OCI-LY1 (cell line): ENCODE results near the gene HAND2.

Source experiments
- H2AFZ ChIP-seq: fragments of 200-600 bp; sonication (generic), shearing (Covaris generic); 2 replicates; pipeline ENCODE4 v1.6.0; 2014; ENCODE audit warnings: antibody characterized with exemption, mild to moderate bottlenecking, low read length
- H3F3A ChIP-seq: fragments of 200-600 bp; sonication (generic), shearing (Covaris generic); 2 replicates; pipeline ENCODE4 v1.6.0; 2014; ENCODE audit warnings: mild to moderate bottlenecking, antibody characterized with exemption, low read length, moderate library complexity; ENCODE audit not compliant: insufficient read depth
- H3K27ac ChIP-seq: fragments of 200-600 bp; sonication (generic); 2 replicates; pipeline ENCODE4 v1.5.1; 2014; ENCODE audit warnings: low read length, mixed run types, mild to moderate bottlenecking, low read depth; ENCODE audit not compliant: poor library complexity, severe bottlenecking
- H3K27me3 ChIP-seq: fragments of 200-600 bp; sonication (generic); 2 replicates; pipeline ENCODE4 v1.6.0; 2014; ENCODE audit warnings: antibody characterized with exemption, mild to moderate bottlenecking, low read length, moderate library complexity; ENCODE audit not compliant: insufficient read depth
- H3K36me3 ChIP-seq: fragments of 200-600 bp; sonication (generic); 2 replicates; pipeline ENCODE4 v1.6.1; 2014; ENCODE audit warnings: mild to moderate bottlenecking, antibody characterized with exemption, low read length, moderate library complexity, mixed read lengths; ENCODE audit not compliant: insufficient read depth
- H3K4me1 ChIP-seq: fragments of 200-600 bp; sonication (generic); 2 replicates; pipeline ENCODE4 v1.5.1; 2014; ENCODE audit warnings: mild to moderate bottlenecking, low read length, moderate library complexity; ENCODE audit not compliant: insufficient read depth, severe bottlenecking
- H3K4me2 ChIP-seq: fragments of 200-600 bp; sonication (generic), shearing (Covaris generic); 2 replicates; pipeline ENCODE4 v1.6.1; 2014; ENCODE audit warnings: low read length
- H3K4me3 ChIP-seq: fragments of 200-600 bp; sonication (generic); 2 replicates; pipeline ENCODE4 v1.5.1; 2014; ENCODE audit warnings: low read length, low read depth, mild to moderate bottlenecking, mixed read lengths; ENCODE audit not compliant: poor library complexity, severe bottlenecking
- H3K79me2 ChIP-seq: fragments of 200-600 bp; shearing (Covaris generic); 2 replicates; pipeline ENCODE4 v1.6.1; 2016; ENCODE audit warnings: mixed run types, low read length, mixed read lengths; ENCODE audit not compliant: insufficient read depth
- H3K9ac ChIP-seq: fragments of 200-600 bp; sonication (generic), shearing (Covaris generic); 2 replicates; pipeline ENCODE4 v1.6.1; 2014; ENCODE audit warnings: mild to moderate bottlenecking, low read length, mixed read lengths
- H3K9me2 ChIP-seq: fragments of 200-600 bp; sonication (generic), shearing (Covaris generic); 2 replicates; pipeline ENCODE4 v1.6.1; 2014; ENCODE audit warnings: low read depth, mild to moderate bottlenecking, low read length, mixed read lengths
- H3K9me3 ChIP-seq: fragments of 200-600 bp; shearing (Covaris generic); 2 replicates; pipeline ENCODE4 v1.6.1; 2014; ENCODE audit warnings: low read length, mixed read lengths
- H4K20me1 ChIP-seq: fragments of 200-600 bp; sonication (generic), shearing (Covaris generic); 2 replicates; pipeline ENCODE4 v1.6.0; 2016; ENCODE audit warnings: mild to moderate bottlenecking, low read length; ENCODE audit not compliant: insufficient read depth
- CTCF ChIP-seq: fragments of 200-600 bp; sonication (generic), shearing (Covaris generic); IDR thresholded peaks from 2 replicates; pipeline ENCODE4 v1.5.1; 2017; ENCODE audit warnings: mild to moderate bottlenecking, antibody characterized with exemption, low read length, moderate library complexity, mixed read lengths
- EZH2 ChIP-seq: fragments of 200-600 bp; sonication (generic), shearing (Covaris generic); IDR thresholded peaks from 2 replicates; pipeline ENCODE4 v1.8.0; 2017; ENCODE audit warnings: borderline replicate concordance, mixed run types, mild to moderate bottlenecking, antibody characterized with exemption, low read length, moderate library complexity, mixed read lengths

The HAND2 gene

GRCh38 chr4:173500841-173501591 is 29.0 kb downstream of the HAND2 start:
- no peaks in the 10 kb centered on the region; the same call in 1 of the 2 replicates for H3K36me3 ChIP-seq
- no peak for TF ChIP-seq CTCF
- H3K4me3 ChIP-seq: no peak overlapping the region
- no peak overlapping the region for H2AFZ ChIP-seq
- no peaks in the 10 kb centered on the region for H3K27me3 ChIP-seq
- peaks cover 1% of the 10 kb centered on the region for H3K4me1 ChIP-seq
- H4K20me1 ChIP-seq: no peaks in the 10 kb centered on the region
- no peak overlapping the region for H3K27ac ChIP-seq
- no peaks in the 10 kb centered on the region for H3K9me3 ChIP-seq
- H3K9ac ChIP-seq: no peak overlapping the region
- no peaks in the 10 kb centered on the region for H3K79me2 ChIP-seq
- no peaks in the 10 kb centered on the region for H3F3A ChIP-seq
- no peak overlapping the region for H3K4me2 ChIP-seq
- no peaks in the 10 kb centered on the region for H3K9me2 ChIP-seq

GRCh38 chr4:173499658-173500535 is 30.1 kb downstream of the HAND2 start:
- Histone ChIP-seq H3K9me2 (no peaks in the 10 kb centered on the region), H3K9ac (no peak overlapping the region), H3K4me3 (no peak overlapping the region), H3K4me2 (no peak overlapping the region), H3K36me3 (no peaks in the 10 kb centered on the region; the same call in 1 of the 2 replicates), H3K4me1 (no peaks in the 10 kb centered on the region), H4K20me1 (no peaks in the 10 kb centered on the region), H3F3A (no peaks in the 10 kb centered on the region), H3K9me3 (no peaks in the 10 kb centered on the region), H3K27me3 (no peaks in the 10 kb centered on the region), H3K79me2 (no peaks in the 10 kb centered on the region), H2AFZ (no peak overlapping the region), H3K27ac (no peak overlapping the region)
- TF ChIP-seq EZH2: no peak
- TF ChIP-seq CTCF: no peak

GRCh38 chr4:173498771-173499170 is 31.3 kb downstream of the HAND2 start:
- Histone ChIP-seq H3K9me2 (no peaks in the 10 kb centered on the region), H3F3A (no peaks in the 10 kb centered on the region), H3K79me2 (no peaks in the 10 kb centered on the region), H4K20me1 (no peaks in the 10 kb centered on the region), H3K9me3 (no peaks in the 10 kb centered on the region), H2AFZ (no peak overlapping the region), H3K27me3 (no peaks in the 10 kb centered on the region), H3K9ac (no peak overlapping the region), H3K4me1 (peaks cover 4% of the 10 kb centered on the region), H3K27ac (no peak overlapping the region), H3K4me3 (no peak overlapping the region), H3K4me2 (no peak overlapping the region), H3K36me3 (no peaks in the 10 kb centered on the region; the same call in 1 of the 2 replicates)
- TF ChIP-seq EZH2: no peak
- no peak for TF ChIP-seq CTCF
